ENCODE data around the gene CNTN5. TPM values are rescaled to one million over a fixed set of nuclear protein-coding genes. Genes with fewer than 3 reads are reported as not detected.

The CNTN5 gene
- polyA plus RNA-seq, 2 donors: not detected

GRCh38 chr11:99973993-99974392, 953.2 kb downstream of the CNTN5 start:
- Histone ChIP-seq H3K9me3 (ENCODE audit: control insufficient read depth in 2 of 2, insufficient read depth in 1 of 2, low read depth in 1 of 2, low read length in 1 of 2) (peaks cover 0 to 3% of the 10 kb centered on the region in 2 donors), H3K36me3 (ENCODE audit: control insufficient read depth in 2 of 2, insufficient read depth in 2 of 2, low read length in 1 of 2) (no peaks in the 10 kb centered on the region), H3K27me3 (ENCODE audit: control insufficient read depth in 1 of 2, insufficient read depth in 2 of 2, low read length in 2 of 2) (no peaks in the 10 kb centered on the region), H3K4me1 (ENCODE audit: control insufficient read depth in 2 of 2, insufficient read depth in 2 of 2, low read length in 1 of 2) (no peaks in the 10 kb centered on the region), H3K27ac (ENCODE audit: low read depth in 2 of 2, low read length in 1 of 2) (no peak overlapping the region), H3K4me3 (ENCODE audit: low read depth in 1 of 2, low read length in 2 of 2) (no peak overlapping the region)
- WGBS, 2 donors: 52 to 66% methylated on average over 4 of the region's 4 CpGs

GRCh38 chr11:99979042-99979441, 958.3 kb downstream of the CNTN5 start:
- Histone ChIP-seq H3K4me3 (ENCODE audit: low read depth in 1 of 2, low read length in 2 of 2) (no peak overlapping the region), H3K36me3 (ENCODE audit: control insufficient read depth in 2 of 2, insufficient read depth in 2 of 2, low read length in 1 of 2) (no peaks in the 10 kb centered on the region), H3K27ac (ENCODE audit: low read depth in 2 of 2, low read length in 1 of 2) (no peak overlapping the region), H3K27me3 (ENCODE audit: control insufficient read depth in 1 of 2, insufficient read depth in 2 of 2, low read length in 2 of 2) (no peaks in the 10 kb centered on the region), H3K4me1 (ENCODE audit: control insufficient read depth in 2 of 2, insufficient read depth in 2 of 2, low read length in 1 of 2) (no peaks in the 10 kb centered on the region), H3K9me3 (ENCODE audit: control insufficient read depth in 2 of 2, insufficient read depth in 1 of 2, low read depth in 1 of 2, low read length in 1 of 2) (peaks cover 0 to 3% of the 10 kb centered on the region in 2 donors)
- 57 to 66% methylated on average over 2 of the region's 2 CpGs for WGBS, 2 donors

- WGBS, 2 donors: 27 to 34% methylated on average over 2 of the region's 2 CpGs
- Histone ChIP-seq H3K9me3 (ENCODE audit: control insufficient read depth in 2 of 2, insufficient read depth in 1 of 2, low read depth in 1 of 2, low read length in 1 of 2) (no peaks in the 10 kb centered on the region), H3K27ac (ENCODE audit: low read depth in 2 of 2, low read length in 1 of 2) (no peak overlapping the region), H3K4me1 (ENCODE audit: control insufficient read depth in 2 of 2, insufficient read depth in 2 of 2, low read length in 1 of 2) (no peaks in the 10 kb centered on the region), H3K36me3 (ENCODE audit: control insufficient read depth in 2 of 2, insufficient read depth in 2 of 2, low read length in 1 of 2) (no peaks in the 10 kb centered on the region), H3K27me3 (ENCODE audit: control insufficient read depth in 1 of 2, insufficient read depth in 2 of 2, low read length in 2 of 2) (no peaks in the 10 kb centered on the region), H3K4me3 (ENCODE audit: low read depth in 1 of 2, low read length in 2 of 2) (no peak overlapping the region)
Measured at GRCh38 chr11:99987821-99988470, 967.2 kb downstream of the CNTN5 start.

- H3K9me3 ChIP-seq (ENCODE audit: control insufficient read depth in 2 of 2, insufficient read depth in 1 of 2, low read depth in 1 of 2, low read length in 1 of 2): no peaks in the 10 kb centered on the region
- H3K4me3 ChIP-seq (ENCODE audit: low read depth in 1 of 2, low read length in 2 of 2): no peak overlapping the region
- H3K36me3 ChIP-seq (ENCODE audit: control insufficient read depth in 2 of 2, insufficient read depth in 2 of 2, low read length in 1 of 2): no peaks in the 10 kb centered on the region
- H3K27me3 ChIP-seq (ENCODE audit: control insufficient read depth in 1 of 2, insufficient read depth in 2 of 2, low read length in 2 of 2): no peaks in the 10 kb centered on the region
- H3K4me1 ChIP-seq (ENCODE audit: control insufficient read depth in 2 of 2, insufficient read depth in 2 of 2, low read length in 1 of 2): no peaks in the 10 kb centered on the region
- WGBS, 2 donors: 38 to 55% methylated on average over 2 of the region's 2 CpGs
- H3K27ac ChIP-seq (ENCODE audit: low read depth in 2 of 2, low read length in 1 of 2): no peak overlapping the region
Measured at GRCh38 chr11:99988471-99988837, 967.7 kb downstream of the CNTN5 start.

- Histone ChIP-seq H3K27ac (ENCODE audit: low read depth in 2 of 2, low read length in 1 of 2) (no peak overlapping the region), H3K9me3 (ENCODE audit: control insufficient read depth in 2 of 2, insufficient read depth in 1 of 2, low read depth in 1 of 2, low read length in 1 of 2) (no peaks in the 10 kb centered on the region), H3K36me3 (ENCODE audit: control insufficient read depth in 2 of 2, insufficient read depth in 2 of 2, low read length in 1 of 2) (no peaks in the 10 kb centered on the region), H3K27me3 (ENCODE audit: control insufficient read depth in 1 of 2, insufficient read depth in 2 of 2, low read length in 2 of 2) (no peaks in the 10 kb centered on the region), H3K4me3 (ENCODE audit: low read depth in 1 of 2, low read length in 2 of 2) (no peak overlapping the region), H3K4me1 (ENCODE audit: control insufficient read depth in 2 of 2, insufficient read depth in 2 of 2, low read length in 1 of 2) (no peaks in the 10 kb centered on the region)
- WGBS, 2 donors: 79 to 85% methylated on average over 3 of the region's 3 CpGs
Measured at GRCh38 chr11:100003985-100004384, 983.2 kb downstream of the CNTN5 start.

- Histone ChIP-seq H3K36me3 (ENCODE audit: control insufficient read depth in 2 of 2, insufficient read depth in 2 of 2, low read length in 1 of 2) (no peaks in the 10 kb centered on the region), H3K9me3 (ENCODE audit: control insufficient read depth in 2 of 2, insufficient read depth in 1 of 2, low read depth in 1 of 2, low read length in 1 of 2) (no peaks in the 10 kb centered on the region), H3K27ac (ENCODE audit: low read depth in 2 of 2, low read length in 1 of 2) (no peak overlapping the region), H3K4me3 (ENCODE audit: low read depth in 1 of 2, low read length in 2 of 2) (no peak overlapping the region), H3K27me3 (ENCODE audit: control insufficient read depth in 1 of 2, insufficient read depth in 2 of 2, low read length in 2 of 2) (no peaks in the 10 kb centered on the region), H3K4me1 (ENCODE audit: control insufficient read depth in 2 of 2, insufficient read depth in 2 of 2, low read length in 1 of 2) (no peaks in the 10 kb centered on the region)
Measured at GRCh38 chr11:100004541-100004940, 983.8 kb downstream of the CNTN5 start.

- Histone ChIP-seq H3K27ac (ENCODE audit: low read depth in 2 of 2, low read length in 1 of 2) (no peak overlapping the region), H3K9me3 (ENCODE audit: control insufficient read depth in 2 of 2, insufficient read depth in 1 of 2, low read depth in 1 of 2, low read length in 1 of 2) (no peaks in the 10 kb centered on the region), H3K4me1 (ENCODE audit: control insufficient read depth in 2 of 2, insufficient read depth in 2 of 2, low read length in 1 of 2) (no peaks in the 10 kb centered on the region), H3K36me3 (ENCODE audit: control insufficient read depth in 2 of 2, insufficient read depth in 2 of 2, low read length in 1 of 2) (no peaks in the 10 kb centered on the region), H3K27me3 (ENCODE audit: control insufficient read depth in 1 of 2, insufficient read depth in 2 of 2, low read length in 2 of 2) (no peaks in the 10 kb centered on the region), H3K4me3 (ENCODE audit: low read depth in 1 of 2, low read length in 2 of 2) (no peak overlapping the region)
- WGBS, 2 donors: 52 to 81% methylated on average over 1 of the region's 1 CpG
Measured at GRCh38 chr11:100008417-100008816, 987.7 kb downstream of the CNTN5 start.

GRCh38 chr11:100009728-100010127, 989.0 kb downstream of the CNTN5 start:
- no peaks in the 10 kb centered on the region for H3K9me3 ChIP-seq (ENCODE audit: control insufficient read depth in 2 of 2, insufficient read depth in 1 of 2, low read depth in 1 of 2, low read length in 1 of 2)
- WGBS, 2 donors: 40 to 43% methylated on average over 3 of the region's 3 CpGs
- H3K4me1 ChIP-seq (ENCODE audit: control insufficient read depth in 2 of 2, insufficient read depth in 2 of 2, low read length in 1 of 2): no peaks in the 10 kb centered on the region
- no peak overlapping the region for H3K4me3 ChIP-seq (ENCODE audit: low read depth in 1 of 2, low read length in 2 of 2)
- no peaks in the 10 kb centered on the region for H3K27me3 ChIP-seq (ENCODE audit: control insufficient read depth in 1 of 2, insufficient read depth in 2 of 2, low read length in 2 of 2)
- H3K27ac ChIP-seq (ENCODE audit: low read depth in 2 of 2, low read length in 1 of 2): no peak overlapping the region
- H3K36me3 ChIP-seq (ENCODE audit: control insufficient read depth in 2 of 2, insufficient read depth in 2 of 2, low read length in 1 of 2): no peaks in the 10 kb centered on the region

- no peak overlapping the region for H3K4me3 ChIP-seq (ENCODE audit: low read depth in 1 of 2, low read length in 2 of 2)
- no peaks in the 10 kb centered on the region for H3K4me1 ChIP-seq (ENCODE audit: control insufficient read depth in 2 of 2, insufficient read depth in 2 of 2, low read length in 1 of 2)
- 65 to 77% methylated on average over 3 of the region's 3 CpGs for WGBS, 2 donors
- no peaks in the 10 kb centered on the region for H3K36me3 ChIP-seq (ENCODE audit: control insufficient read depth in 2 of 2, insufficient read depth in 2 of 2, low read length in 1 of 2)
- no peak overlapping the region for H3K27ac ChIP-seq (ENCODE audit: low read depth in 2 of 2, low read length in 1 of 2)
- no peaks in the 10 kb centered on the region for H3K27me3 ChIP-seq (ENCODE audit: control insufficient read depth in 1 of 2, insufficient read depth in 2 of 2, low read length in 2 of 2)
- H3K9me3 ChIP-seq (ENCODE audit: control insufficient read depth in 2 of 2, insufficient read depth in 1 of 2, low read depth in 1 of 2, low read length in 1 of 2): no peaks in the 10 kb centered on the region
Measured at GRCh38 chr11:100010393-100010792, 989.6 kb downstream of the CNTN5 start.

GRCh38 chr11:100011697-100012096, 990.9 kb downstream of the CNTN5 start:
- Histone ChIP-seq H3K9me3 (ENCODE audit: control insufficient read depth in 2 of 2, insufficient read depth in 1 of 2, low read depth in 1 of 2, low read length in 1 of 2) (no peaks in the 10 kb centered on the region), H3K4me3 (ENCODE audit: low read depth in 1 of 2, low read length in 2 of 2) (no peak overlapping the region), H3K36me3 (ENCODE audit: control insufficient read depth in 2 of 2, insufficient read depth in 2 of 2, low read length in 1 of 2) (no peaks in the 10 kb centered on the region), H3K27me3 (ENCODE audit: control insufficient read depth in 1 of 2, insufficient read depth in 2 of 2, low read length in 2 of 2) (no peaks in the 10 kb centered on the region), H3K27ac (ENCODE audit: low read depth in 2 of 2, low read length in 1 of 2) (no peak overlapping the region), H3K4me1 (ENCODE audit: control insufficient read depth in 2 of 2, insufficient read depth in 2 of 2, low read length in 1 of 2) (no peaks in the 10 kb centered on the region)
- 5 to 6% methylated on average over 1 of the region's 1 CpG for WGBS, 2 donors
